SK-N-MC (cell line): ENCODE results near the gene DNAH17.

ENCODE experiments used
- EZH2 ChIP-seq: fragments of 200-600 bp; sonication (generic); IDR thresholded peaks from one replicate; pipeline ENCODE4 v1.6.1; 2017; ENCODE audit warnings: antibody characterized with exemption
- FOXP2 ChIP-seq: optimal IDR thresholded peaks from 2 replicates; pipeline ENCODE3; 2011; ENCODE audit warnings: mild to moderate bottlenecking, moderate library complexity; ENCODE audit not compliant: insufficient read depth; ENCODE audit errors: extremely low read length, control extremely low read depth
- POLR2AphosphoS5 ChIP-seq: IDR thresholded peaks from 2 replicates; pipeline ENCODE4 v1.6.1; 2012; ENCODE audit warnings: mild to moderate bottlenecking, low read depth, low read length, borderline replicate concordance

DNA sequence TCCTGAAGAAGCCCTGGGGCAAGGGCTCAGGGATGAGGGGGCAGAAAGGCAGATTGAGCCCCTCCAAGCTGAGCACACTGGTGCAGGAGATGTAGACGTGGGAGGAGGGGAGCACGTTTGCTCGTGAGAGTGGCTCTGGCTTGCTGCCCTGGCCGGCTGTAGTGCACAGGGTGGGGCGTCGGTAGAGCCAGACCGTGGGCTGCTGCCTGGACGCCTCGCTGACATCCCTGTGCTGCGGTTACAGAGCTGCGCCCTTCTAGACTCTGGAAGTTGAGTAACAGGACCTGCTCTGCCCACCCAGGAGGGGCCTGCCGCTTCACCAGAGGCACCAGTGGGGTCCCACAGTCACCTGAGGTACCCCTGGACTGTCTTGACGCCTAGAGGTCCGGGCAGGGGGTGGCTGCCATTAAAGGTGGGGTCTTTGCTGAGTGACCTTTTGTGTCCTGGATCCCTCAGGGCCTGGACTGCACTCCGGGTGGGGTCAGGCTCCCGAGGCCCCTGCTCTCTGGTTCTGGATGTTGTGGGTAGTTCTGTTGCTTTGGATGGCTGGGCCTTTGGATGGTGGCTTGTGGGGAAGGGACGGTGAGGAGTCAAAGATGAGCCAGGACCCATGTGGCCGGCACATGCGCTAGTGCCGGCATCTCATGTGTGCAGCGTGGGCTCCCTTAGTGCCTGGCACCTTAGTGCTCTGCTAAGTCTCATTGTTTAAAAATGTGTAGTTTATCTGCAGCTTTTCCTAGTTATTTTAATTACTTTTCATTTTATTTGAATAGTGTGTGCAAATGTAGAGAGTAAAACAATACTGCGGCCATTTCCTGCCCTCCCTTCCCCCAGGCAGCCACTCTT, 157.0 kb downstream of the DNAH17 start:
- TF ChIP-seq EZH2, result no peak
- no peak for TF ChIP-seq POLR2AphosphoS5
- TF ChIP-seq FOXP2, result no peak
